Panc1 (cell line): ENCODE results near the gene PPP1R13L.

ENCODE experiments used
- POLR2AphosphoS5 ChIP-seq: IDR thresholded peaks from 2 replicates; pipeline ENCODE4 v1.6.1; 2012; ENCODE audit warnings: mild to moderate bottlenecking, low read depth, low read length, moderate library complexity
- SIN3A ChIP-seq: IDR thresholded peaks from 2 replicates; pipeline ENCODE4 v1.6.1; 2012; ENCODE audit warnings: low read depth, mild to moderate bottlenecking, low read length, moderate library complexity, borderline replicate concordance; ENCODE audit not compliant: insufficient read depth
- TF ChIP-seq, protein P1 (sequence below): fragments of 450-650 bp; IDR thresholded peaks from 2 replicates; pipeline ENCODE4 v1.5.1; 2017; ENCODE audit warnings: mild to moderate bottlenecking
- TF ChIP-seq, protein P2 (sequence below), 2 experiments: IDR thresholded peaks; 2 replicates each; pipeline ENCODE4 v1.6.1; 2011 to 2012; ENCODE audit warnings: low read depth in 2 of 2, control low read depth in 1 of 2, low read length in 1 of 2, mild to moderate bottlenecking in 1 of 2, moderate library complexity in 1 of 2; ENCODE audit not compliant: insufficient read depth in 1 of 2

DNA sequence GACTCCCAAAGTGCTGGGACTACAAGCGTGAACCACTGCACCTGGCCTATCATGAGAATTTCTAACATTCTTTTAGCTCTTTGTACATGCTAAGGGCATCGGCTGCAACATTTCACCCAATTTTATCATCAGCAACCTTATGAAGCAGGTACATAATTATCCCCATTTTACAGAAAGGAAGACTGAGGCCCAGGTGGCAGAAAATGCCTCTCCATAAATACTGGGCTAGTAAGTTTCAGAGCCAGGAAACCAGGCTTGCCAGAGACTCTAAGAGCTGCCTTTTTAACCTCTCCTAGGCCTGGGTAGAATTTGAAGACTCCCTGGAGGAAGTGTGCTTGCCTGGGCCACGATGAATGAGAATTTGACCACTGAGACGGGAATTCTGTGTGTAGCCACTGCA lies 36.7 kb downstream of the PPP1R13L start:
- TF ChIP-seq POLR2AphosphoS5 (no peak), SIN3A (no peak)
- TF ChIP-seq, protein P1, sequence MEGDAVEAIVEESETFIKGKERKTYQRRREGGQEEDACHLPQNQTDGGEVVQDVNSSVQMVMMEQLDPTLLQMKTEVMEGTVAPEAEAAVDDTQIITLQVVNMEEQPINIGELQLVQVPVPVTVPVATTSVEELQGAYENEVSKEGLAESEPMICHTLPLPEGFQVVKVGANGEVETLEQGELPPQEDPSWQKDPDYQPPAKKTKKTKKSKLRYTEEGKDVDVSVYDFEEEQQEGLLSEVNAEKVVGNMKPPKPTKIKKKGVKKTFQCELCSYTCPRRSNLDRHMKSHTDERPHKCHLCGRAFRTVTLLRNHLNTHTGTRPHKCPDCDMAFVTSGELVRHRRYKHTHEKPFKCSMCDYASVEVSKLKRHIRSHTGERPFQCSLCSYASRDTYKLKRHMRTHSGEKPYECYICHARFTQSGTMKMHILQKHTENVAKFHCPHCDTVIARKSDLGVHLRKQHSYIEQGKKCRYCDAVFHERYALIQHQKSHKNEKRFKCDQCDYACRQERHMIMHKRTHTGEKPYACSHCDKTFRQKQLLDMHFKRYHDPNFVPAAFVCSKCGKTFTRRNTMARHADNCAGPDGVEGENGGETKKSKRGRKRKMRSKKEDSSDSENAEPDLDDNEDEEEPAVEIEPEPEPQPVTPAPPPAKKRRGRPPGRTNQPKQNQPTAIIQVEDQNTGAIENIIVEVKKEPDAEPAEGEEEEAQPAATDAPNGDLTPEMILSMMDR = no peak
- TF ChIP-seq, protein P2, sequence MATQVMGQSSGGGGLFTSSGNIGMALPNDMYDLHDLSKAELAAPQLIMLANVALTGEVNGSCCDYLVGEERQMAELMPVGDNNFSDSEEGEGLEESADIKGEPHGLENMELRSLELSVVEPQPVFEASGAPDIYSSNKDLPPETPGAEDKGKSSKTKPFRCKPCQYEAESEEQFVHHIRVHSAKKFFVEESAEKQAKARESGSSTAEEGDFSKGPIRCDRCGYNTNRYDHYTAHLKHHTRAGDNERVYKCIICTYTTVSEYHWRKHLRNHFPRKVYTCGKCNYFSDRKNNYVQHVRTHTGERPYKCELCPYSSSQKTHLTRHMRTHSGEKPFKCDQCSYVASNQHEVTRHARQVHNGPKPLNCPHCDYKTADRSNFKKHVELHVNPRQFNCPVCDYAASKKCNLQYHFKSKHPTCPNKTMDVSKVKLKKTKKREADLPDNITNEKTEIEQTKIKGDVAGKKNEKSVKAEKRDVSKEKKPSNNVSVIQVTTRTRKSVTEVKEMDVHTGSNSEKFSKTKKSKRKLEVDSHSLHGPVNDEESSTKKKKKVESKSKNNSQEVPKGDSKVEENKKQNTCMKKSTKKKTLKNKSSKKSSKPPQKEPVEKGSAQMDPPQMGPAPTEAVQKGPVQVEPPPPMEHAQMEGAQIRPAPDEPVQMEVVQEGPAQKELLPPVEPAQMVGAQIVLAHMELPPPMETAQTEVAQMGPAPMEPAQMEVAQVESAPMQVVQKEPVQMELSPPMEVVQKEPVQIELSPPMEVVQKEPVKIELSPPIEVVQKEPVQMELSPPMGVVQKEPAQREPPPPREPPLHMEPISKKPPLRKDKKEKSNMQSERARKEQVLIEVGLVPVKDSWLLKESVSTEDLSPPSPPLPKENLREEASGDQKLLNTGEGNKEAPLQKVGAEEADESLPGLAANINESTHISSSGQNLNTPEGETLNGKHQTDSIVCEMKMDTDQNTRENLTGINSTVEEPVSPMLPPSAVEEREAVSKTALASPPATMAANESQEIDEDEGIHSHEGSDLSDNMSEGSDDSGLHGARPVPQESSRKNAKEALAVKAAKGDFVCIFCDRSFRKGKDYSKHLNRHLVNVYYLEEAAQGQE (IDR thresholded peaks at IDR 0.05; ENCODE audit: insufficient read depth in 1 of 2, low read depth in 2 of 2, low read length in 1 of 2) = no peak
